Measurements from ENCODE around the gene CDIP1. TPM values are rescaled to one million over a fixed set of nuclear protein-coding genes. Genes with fewer than 3 reads are reported as not detected.
A peak's percentile ranks its signal among the peaks of the same experiment; 100 is the strongest.

Gene CDIP1
- total RNA-seq, 1 donor from 2014 or later, result 32.2 TPM

DNA sequence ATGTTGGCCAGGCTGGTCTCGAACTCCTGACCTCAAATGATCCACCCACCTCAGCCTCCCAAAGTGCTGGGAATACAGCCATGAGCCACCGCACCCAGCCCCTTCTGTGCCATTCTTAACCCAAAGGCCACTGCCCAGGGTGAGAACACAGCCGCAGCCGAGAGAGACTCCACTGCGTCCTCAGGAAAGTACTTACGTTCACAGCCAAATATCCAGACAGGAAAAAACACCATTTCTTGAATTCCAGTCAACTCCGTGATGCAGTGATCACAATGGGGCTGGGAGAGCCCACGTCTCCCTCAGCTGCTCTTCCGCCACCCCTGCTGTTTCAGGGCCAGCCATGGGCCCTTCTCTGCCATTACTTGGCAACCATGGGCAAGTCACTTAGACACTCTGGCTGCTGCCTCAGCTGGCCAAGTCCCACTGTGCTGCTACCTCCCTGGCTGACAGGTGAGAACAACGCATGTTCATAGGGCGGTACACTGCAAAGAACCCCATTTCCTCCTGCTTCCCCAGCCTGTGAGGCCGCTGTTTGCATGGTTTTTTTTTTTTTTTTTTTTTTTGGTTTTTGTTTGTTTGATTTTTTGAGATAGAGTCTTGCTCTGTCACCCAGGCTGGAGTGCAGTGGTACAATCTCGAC, 4.3 kb downstream of the CDIP1 start:
- TF ChIP-seq CTCF (conservative IDR thresholded peaks at IDR 0.05), result no peak
- H3K27ac Mint-ChIP-seq (ENCODE audit: unreplicated experiment), result no peak overlapping the region
- H3K4me1 Mint-ChIP-seq, result peaks cover 12% of the 10 kb centered on the region
- peaks cover 7% of the 10 kb centered on the region for H3K27me3 Mint-ChIP-seq (ENCODE audit: low read depth)
- no peak for DNase-seq (ENCODE audit: low read depth, low spot score)
- H3K9me3 Mint-ChIP-seq, result peaks cover 3% of the 10 kb centered on the region
- peaks cover 15% of the 10 kb centered on the region for H3K36me3 Mint-ChIP-seq (ENCODE audit: low read depth)
- H3K4me3 Mint-ChIP-seq, result no peak overlapping the region

- no peak for DNase-seq (ENCODE audit: low read depth, low spot score)
- peaks cover 14% of the 10 kb centered on the region for H3K4me1 Mint-ChIP-seq
- peaks cover 11% of the 10 kb centered on the region for H3K36me3 Mint-ChIP-seq (ENCODE audit: low read depth)
- H3K4me3 Mint-ChIP-seq, result no peak overlapping the region
- peaks cover 4% of the 10 kb centered on the region for H3K27me3 Mint-ChIP-seq (ENCODE audit: low read depth)
- H3K9me3 Mint-ChIP-seq, result no peaks in the 10 kb centered on the region
- no peak for TF ChIP-seq CTCF (conservative IDR thresholded peaks at IDR 0.05)
- H3K27ac Mint-ChIP-seq (ENCODE audit: unreplicated experiment), result no peak overlapping the region
Observed at GRCh38 chr16:4533490-4533889, 5.1 kb downstream of the CDIP1 start.

- no peak for TF ChIP-seq CTCF (conservative IDR thresholded peaks at IDR 0.05)
- Mint-ChIP-seq H3K9me3 (no peaks in the 10 kb centered on the region), H3K36me3 (ENCODE audit: low read depth) (peaks cover 13% of the 10 kb centered on the region), H3K27me3 (ENCODE audit: low read depth) (peaks cover 4% of the 10 kb centered on the region), H3K4me1 (peaks cover 11% of the 10 kb centered on the region), H3K27ac (ENCODE audit: unreplicated experiment) (no peak overlapping the region), H3K4me3 (peak overlapping the region; percentile 21)
- DNase-seq (ENCODE audit: low read depth, low spot score), result no peak
Observed at GRCh38 chr16:4532238-4532637, 6.3 kb downstream of the CDIP1 start.

DNA sequence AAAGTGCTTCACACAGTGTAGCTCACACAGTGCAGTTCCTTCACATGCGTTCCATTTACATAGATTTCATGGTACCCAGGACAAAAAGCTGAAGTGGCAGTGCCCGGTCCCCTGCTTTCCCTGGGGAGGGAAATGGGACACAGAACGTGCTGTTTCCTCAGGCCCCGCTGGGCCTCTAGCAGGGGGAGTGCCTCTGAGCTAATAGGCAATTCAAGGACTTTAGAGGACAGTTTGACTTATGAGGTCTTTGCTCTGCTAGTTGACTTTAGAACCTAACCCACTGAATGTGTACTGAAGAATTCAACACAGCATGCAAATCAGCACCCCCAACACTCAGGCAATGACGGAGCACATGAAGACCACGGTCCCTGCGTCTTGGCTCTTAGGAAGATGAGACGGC, 6.8 kb downstream of the CDIP1 start:
- no peaks in the 10 kb centered on the region for H3K27me3 Mint-ChIP-seq (ENCODE audit: low read depth)
- H3K4me1 Mint-ChIP-seq, result peaks cover 7% of the 10 kb centered on the region
- no peak for TF ChIP-seq CTCF (conservative IDR thresholded peaks at IDR 0.05)
- no peaks in the 10 kb centered on the region for H3K9me3 Mint-ChIP-seq
- peak overlapping the region; percentile 21 for H3K4me3 Mint-ChIP-seq
- no peak overlapping the region for H3K27ac Mint-ChIP-seq (ENCODE audit: unreplicated experiment)
- H3K36me3 Mint-ChIP-seq (ENCODE audit: low read depth), result peaks cover 9% of the 10 kb centered on the region
- no peak for DNase-seq (ENCODE audit: low read depth, low spot score)

DNA sequence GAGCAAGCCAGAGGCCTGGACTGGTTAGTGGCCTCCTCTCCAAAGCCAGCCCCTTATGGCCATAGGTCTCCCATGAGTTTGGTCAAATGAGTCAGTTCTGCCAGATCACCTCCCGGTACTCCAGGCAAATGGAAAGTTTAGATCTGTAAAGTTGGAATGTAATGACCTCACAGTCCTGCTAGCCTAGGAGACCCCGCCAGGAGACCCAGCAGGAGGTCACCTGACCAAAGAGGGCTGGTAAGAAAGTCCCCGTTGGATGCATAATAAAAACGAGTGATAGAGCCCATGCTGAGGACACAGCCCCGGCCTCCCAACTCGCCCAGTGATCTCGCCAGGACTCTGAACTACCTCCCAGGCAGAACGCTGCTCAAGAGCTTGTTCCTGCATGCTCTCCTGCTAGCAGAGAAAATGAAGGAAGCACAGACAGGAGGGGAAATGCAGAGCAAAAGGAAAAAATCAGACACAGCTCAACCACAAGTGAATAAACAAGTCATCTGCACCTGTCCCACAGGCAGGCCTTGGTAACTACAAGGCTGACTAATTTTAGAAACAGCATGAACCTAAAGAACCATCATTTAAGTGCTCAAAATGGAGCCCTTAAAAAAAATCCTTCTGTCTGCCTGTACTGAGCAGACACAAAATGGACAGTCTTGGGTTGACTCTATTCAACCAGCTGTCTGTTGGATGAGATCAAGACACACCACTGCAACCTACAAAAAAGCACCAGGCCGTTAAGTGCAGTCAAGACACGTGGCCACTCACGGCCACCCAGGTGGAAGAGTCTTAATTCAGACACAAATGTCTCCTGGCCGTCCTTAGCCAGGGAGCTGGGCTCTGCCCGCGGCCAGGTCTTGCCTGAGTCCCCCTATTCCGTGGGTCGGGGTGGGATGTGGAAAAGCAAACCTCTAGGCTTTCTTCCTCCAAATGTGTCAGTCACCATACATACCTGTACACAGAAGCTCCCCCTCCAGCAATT, 9.2 kb downstream of the CDIP1 start:
- H3K9me3 Mint-ChIP-seq, result no peaks in the 10 kb centered on the region
- peaks cover 6% of the 10 kb centered on the region for H3K4me1 Mint-ChIP-seq
- H3K27me3 Mint-ChIP-seq (ENCODE audit: low read depth), result no peaks in the 10 kb centered on the region
- no peak for TF ChIP-seq CTCF (conservative IDR thresholded peaks at IDR 0.05)
- no peak overlapping the region for H3K27ac Mint-ChIP-seq (ENCODE audit: unreplicated experiment)
- H3K36me3 Mint-ChIP-seq (ENCODE audit: low read depth), result peaks cover 11% of the 10 kb centered on the region
- DNase-seq (ENCODE audit: low read depth, low spot score), result no peak
- peak overlapping the region; percentile 24 for H3K4me3 Mint-ChIP-seq
